SK-N-SH (cell line): ENCODE data around the gene KCTD11. TPM values are rescaled to one million over a fixed set of nuclear protein-coding genes. Genes with fewer than 3 reads are reported as not detected.

ENCODE experiments used
- CTCF ChIA-PET: fragments of 300-600, 350-600 bp; formaldehyde crosslinking; extraction: SDS; loops from one replicate; lab custom pipeline; 2021; lab: Yijun Ruan, JAX
- POLR2A ChIA-PET: fragments of 350-600 bp; sonication (Branson Sonifier 250); formaldehyde crosslinking; extraction: SDS; loops from one replicate; lab custom pipeline; 2020; ENCODE audit warnings: antibody characterized with exemption, inconsistent platforms; lab: Yijun Ruan, JAX
- DNase-seq: peaks from one replicate; pipeline ENCODE4 v3.0.0; 2012
- H2AFZ ChIP-seq: fragments of 200-600 bp; sonication (generic); 2 replicates; pipeline ENCODE4 v1.8.1; 2016; ENCODE audit warnings: antibody characterized with exemption, mild to moderate bottlenecking, low read depth
- H3F3A ChIP-seq: fragments of 200-600 bp; sonication (generic); replicated peaks from 2 replicates; pipeline ENCODE3; 2016; ENCODE audit warnings: antibody characterized with exemption, mild to moderate bottlenecking; ENCODE audit not compliant: insufficient read depth
- H3K27ac ChIP-seq, 2 experiments: fragments of 200-500 bp in 1 of 2; fragments of 200-600 bp in 1 of 2; sonication (Bioruptor generic) in 1 of 2; sonication (generic), shearing (Covaris generic) in 1 of 2; 2 replicates each; pipeline versions ENCODE4 v1.5.1 to v1.6.1; 2014 to 2016; ENCODE audit warnings: low read depth in 2 of 2, inconsistent platforms in 1 of 2, low read length in 1 of 2, mild to moderate bottlenecking in 1 of 2, mixed read lengths in 1 of 2
- H3K27me3 ChIP-seq: fragments of 200-600 bp; sonication (generic), shearing (Covaris generic); 2 replicates; pipeline ENCODE4 v1.6.1; 2016; ENCODE audit warnings: mixed run types; ENCODE audit not compliant: insufficient read depth
- H3K36me3 ChIP-seq, 2 experiments: fragments of 200-500 bp in 1 of 2; fragments of 200-600 bp in 1 of 2; sonication (Bioruptor generic) in 1 of 2; sonication (generic) in 1 of 2; replicated peaks in 1 of 2; 2 replicates each; pipeline versions ENCODE3 to v1.5.1; 2014 to 2016; ENCODE audit warnings: low read length in 1 of 2, mild to moderate bottlenecking in 1 of 2; ENCODE audit not compliant: insufficient read depth in 2 of 2, control insufficient read depth in 1 of 2
- H3K4me1 ChIP-seq, 2 experiments: fragments of 200-500 bp in 1 of 2; fragments of 200-600 bp in 1 of 2; sonication (Bioruptor generic) in 1 of 2; sonication (generic), shearing (Covaris generic) in 1 of 2; 2 replicates each; pipeline versions ENCODE4 v1.5.1 to v1.6.1; 2014 to 2016; ENCODE audit warnings: low read depth in 1 of 2, low read length in 1 of 2, mixed run types in 1 of 2; ENCODE audit not compliant: insufficient read depth in 2 of 2, control insufficient read depth in 1 of 2
- H3K4me2 ChIP-seq: fragments of 200-600 bp; sonication (generic), shearing (Covaris generic); 2 replicates; pipeline ENCODE4 v1.6.1; 2017; ENCODE audit warnings: mixed run types
- H3K4me3 ChIP-seq, 2 experiments: fragments of 200-500 bp in 1 of 2; fragments of 200-600 bp in 1 of 2; sonication (Bioruptor generic) in 1 of 2; sonication (generic), shearing (Covaris generic) in 1 of 2; 2 replicates each; pipeline versions ENCODE4 v1.5.1 to v1.8.1; 2014 to 2016; ENCODE audit warnings: low read depth in 2 of 2, inconsistent platforms in 1 of 2, low read length in 1 of 2, mild to moderate bottlenecking in 1 of 2, mixed read lengths in 1 of 2, moderate library complexity in 1 of 2
- H3K79me2 ChIP-seq: fragments of 200-600 bp; sonication (generic); 2 replicates; pipeline ENCODE4 v1.8.1; 2017; ENCODE audit warnings: mild to moderate bottlenecking; ENCODE audit not compliant: insufficient read depth
- H3K9ac ChIP-seq: fragments of 200-600 bp; sonication (generic); 2 replicates; pipeline ENCODE4 v1.6.1; 2017; ENCODE audit warnings: mixed run types
- H3K9me2 ChIP-seq: fragments of 200-600 bp; sonication (generic); 2 replicates; pipeline ENCODE4 v1.6.1; 2017; ENCODE audit warnings: mixed run types
- H3K9me3 ChIP-seq: fragments of 200-600 bp; sonication (generic); 2 replicates; pipeline ENCODE4 v1.6.1; 2017; ENCODE audit warnings: mixed run types, mild to moderate bottlenecking, moderate library complexity
- H4K20me1 ChIP-seq: fragments of 200-600 bp; sonication (generic); 2 replicates; pipeline ENCODE4 v1.6.1; 2017; ENCODE audit warnings: mild to moderate bottlenecking, mixed run types; ENCODE audit not compliant: insufficient read depth
- CHD2 ChIP-seq: fragments of 150-350 bp; IDR thresholded peaks from 2 replicates; pipeline ENCODE4 v1.6.1; 2018; ENCODE audit warnings: low read length; ENCODE audit not compliant: partially characterized antibody
- ELF1 ChIP-seq: IDR thresholded peaks from 2 replicates; pipeline ENCODE4 v1.4.0; 2012
- EP300 ChIP-seq, 2 experiments: IDR thresholded peaks; 2 replicates each; pipeline versions ENCODE4 v1.4.0 to v1.6.1; 2012; ENCODE audit warnings: borderline replicate concordance in 1 of 2, low read depth in 1 of 2, low read length in 1 of 2
- EZH2phosphoT487 ChIP-seq: fragments of 200-600 bp; sonication (generic); IDR thresholded peaks from 2 replicates; pipeline ENCODE4 v1.6.1; 2017; ENCODE audit warnings: low read depth, mixed run types, mild to moderate bottlenecking, antibody characterized with exemption, moderate library complexity, borderline replicate concordance
- FOXJ3 ChIP-seq: sonication (generic); formaldehyde crosslinking; IDR thresholded peaks from 2 replicates; pipeline ENCODE4 v1.5.1; 2020; ENCODE audit warnings: mild to moderate bottlenecking, missing genetic modification reagents
- GATA2 ChIP-seq: sonication (generic); formaldehyde crosslinking; IDR thresholded peaks from 2 replicates; pipeline ENCODE4 v1.5.0; 2020; ENCODE audit warnings: mild to moderate bottlenecking, missing genetic modification reagents
- IRF3 ChIP-seq: fragments of 150-350 bp; IDR thresholded peaks from 2 replicates; pipeline ENCODE4 v1.6.1; 2016; ENCODE audit warnings: mild to moderate bottlenecking, low read depth, low read length
- JUND ChIP-seq: IDR thresholded peaks from 2 replicates; pipeline ENCODE4 v1.4.0; 2012
- MAX ChIP-seq: IDR thresholded peaks from 2 replicates; pipeline ENCODE4 v1.4.0; 2012; ENCODE audit warnings: low read depth
- MXI1 ChIP-seq: IDR thresholded peaks from 2 replicates; pipeline ENCODE4 v1.6.1; 2012; ENCODE audit warnings: mild to moderate bottlenecking, low read depth, low read length, improper control_type of control experiment
- NFIC ChIP-seq: IDR thresholded peaks from 2 replicates; pipeline ENCODE4 v1.4.0; 2012; ENCODE audit warnings: borderline replicate concordance
- NRF1 ChIP-seq: IDR thresholded peaks from 2 replicates; pipeline ENCODE4 v1.6.1; 2012; ENCODE audit warnings: low read depth, mild to moderate bottlenecking, low read length
- POLR2AphosphoS5 ChIP-seq: IDR thresholded peaks from 2 replicates; pipeline ENCODE4 v1.6.1; 2012; ENCODE audit warnings: low read depth, low read length
- RAD21 ChIP-seq: IDR thresholded peaks from 2 replicates; pipeline ENCODE4 v1.6.1; 2012; ENCODE audit warnings: mild to moderate bottlenecking, low read length
- REST ChIP-seq: IDR thresholded peaks from 2 replicates; pipeline ENCODE4 v1.6.1; 2012; ENCODE audit warnings: mild to moderate bottlenecking, low read depth, low read length, moderate library complexity
- RFX5 ChIP-seq: IDR thresholded peaks from 2 replicates; pipeline ENCODE4 v1.6.1; 2012; ENCODE audit warnings: mild to moderate bottlenecking, improper control_type of control experiment, low read length
- SIN3A ChIP-seq: IDR thresholded peaks from 2 replicates; pipeline ENCODE4 v1.6.1; 2012; ENCODE audit warnings: low read depth, mild to moderate bottlenecking, low read length, moderate library complexity, borderline replicate concordance
- TAF1 ChIP-seq: IDR thresholded peaks from 2 replicates; pipeline ENCODE4 v1.6.1; 2012; ENCODE audit warnings: low read depth, mild to moderate bottlenecking, low read length, moderate library complexity, borderline replicate concordance
- TEAD4 ChIP-seq: IDR thresholded peaks from 2 replicates; pipeline ENCODE4 v1.4.0; 2012; ENCODE audit warnings: mild to moderate bottlenecking, borderline replicate concordance; ENCODE audit not compliant: insufficient read depth
- YY1 ChIP-seq: IDR thresholded peaks from 2 replicates; pipeline ENCODE4 v1.4.0; 2012; ENCODE audit warnings: low read depth, mild to moderate bottlenecking
- WGBS: methylation state at CpG from one replicate; pipeline ENCODE4 v1.1.6; 2017; ENCODE audit warnings: low lambda C conversion rate; 5-methylcytosine and 5-hydroxymethylcytosine counted together
- polyA plus RNA-seq, 3 experiments: library from polyadenylated mRNA; depleted of rRNA; stranded (reverse); fragments of >200 nt; gene quantifications; 2 replicates each; pipeline ENCODE4 v1.2.3, GENCODE V29; 2012

Gene KCTD11
- polyA plus RNA-seq, 1 of the 3 experiments (the other 2 are of a cell fraction), result 9.5 TPM

- Histone ChIP-seq H3K4me1 (peaks cover 7 to 20% of the 10 kb centered on the region in 2 experiments; a peak in 2 of 4 replicates), H3K27ac (no peak overlapping the region), H2AFZ (no peak overlapping the region), H3K9ac (no peak overlapping the region), H3K27me3 (no peaks in the 10 kb centered on the region), H3F3A (peaks cover 19% of the 10 kb centered on the region), H3K4me3 (no peak overlapping the region), H4K20me1 (peaks cover 13% of the 10 kb centered on the region), H3K4me2 (no peak overlapping the region), H3K9me2 (no peaks in the 10 kb centered on the region), H3K79me2 (peaks cover 15% of the 10 kb centered on the region), H3K36me3 (peaks cover 20 to 51% of the 10 kb centered on the region in 2 experiments), H3K9me3 (no peaks in the 10 kb centered on the region)
- ChIA-PET CTCF (interaction anchor here (0.6 to 1.7 kb wide), 2 partner anchors 27 to 37 kb away, joined by 3 to 8 read pairs; partner anchors contain the start of gene SLC2A4), POLR2A (interaction anchor here (0.8 kb wide), 1 partner anchor 33 kb away, joined by 3 read pairs; no protein-coding TSS in a partner anchor)
- TF ChIP-seq NFIC (no peak), CHD2 (no peak), NRF1 (no peak), ELF1 (no peak), MAX (no peak), REST (no peak), RAD21 (no peak), POLR2AphosphoS5 (no peak), EP300 (IDR thresholded peaks at IDR 0.05; ENCODE audit: borderline replicate concordance in 1 of 2, low read depth in 1 of 2, low read length in 1 of 2) (no peak), TAF1 (no peak), IRF3 (no peak), YY1 (no peak), FOXJ3 (CRISPR knock-in tag) (no peak), SIN3A (no peak), MXI1 (no peak), JUND (no peak), RFX5 (no peak), GATA2 (CRISPR knock-in tag) (no peak), TEAD4 (no peak), EZH2phosphoT487 (no peak)
- no peak for DNase-seq
- 95% methylated on average over 11 of the region's 13 CpGs for WGBS
These were observed 33.7 kb upstream of the KCTD11 start for GRCh38 chr17:7318121-7318860.
